GM18499 (cell line): ENCODE data around the gene SCFD1.
"Not testable (repeated sequence)": the region's sequence is repeated elsewhere in the genome, so short reads cannot be mapped to it uniquely, and the experiment has no call there.

ENCODE experiments used
- ATAC-seq: cut with Tn5 transposase; IDR thresholded peaks from one replicate; pipeline ENCODE4 v1.9.1; 2021; ENCODE audit warnings: moderate number of reproducible peaks; ENCODE audit not compliant: insufficient read depth, unreplicated experiment

SCFD1 gene

DNA sequence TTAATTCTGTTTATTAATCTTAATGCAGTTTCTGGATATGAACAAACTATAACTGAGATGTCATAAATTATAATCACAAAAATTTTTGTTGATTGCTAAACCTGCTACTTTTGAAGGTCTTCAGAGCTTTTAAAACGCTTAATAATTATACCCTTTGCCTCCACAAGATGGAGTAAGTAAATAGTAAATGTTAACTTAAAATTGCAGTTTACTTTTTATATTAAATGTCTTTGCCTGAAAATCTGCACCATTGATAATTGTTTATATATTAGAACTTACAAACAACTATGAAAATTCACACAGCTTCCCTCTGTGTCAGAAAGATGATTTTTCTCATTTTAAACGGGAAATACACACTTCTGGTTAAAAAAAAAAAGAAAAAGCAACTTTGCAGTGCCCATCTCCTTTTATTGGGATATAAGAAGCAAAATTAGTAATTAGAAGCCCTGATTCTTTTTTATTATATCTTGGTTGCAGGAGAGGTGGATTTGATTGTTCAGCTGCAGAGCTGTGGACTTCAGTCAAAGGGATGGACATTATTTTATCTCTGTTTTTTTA is 35.6 kb downstream of the SCFD1 start:
- no peak for ATAC-seq

DNA sequence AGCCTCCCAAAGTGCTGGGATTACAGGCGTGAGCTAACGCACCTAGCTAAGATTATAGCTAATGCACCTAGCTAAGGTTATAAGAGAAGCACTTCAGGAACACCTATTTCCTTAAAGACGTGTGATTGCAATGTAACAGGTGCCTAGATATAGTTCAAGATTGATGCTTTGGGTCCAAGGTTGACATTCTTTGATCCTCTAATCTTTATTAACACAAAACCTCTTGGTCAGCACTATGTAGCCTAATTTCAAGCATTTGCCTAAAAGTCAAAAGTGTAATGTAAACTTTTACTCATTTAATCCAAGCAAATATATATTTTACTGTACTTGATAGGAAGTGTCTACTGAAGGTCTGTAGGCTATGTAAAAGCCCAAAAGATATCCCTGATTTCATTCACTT is 36.5 kb downstream of the SCFD1 start:
- no peak for ATAC-seq

DNA sequence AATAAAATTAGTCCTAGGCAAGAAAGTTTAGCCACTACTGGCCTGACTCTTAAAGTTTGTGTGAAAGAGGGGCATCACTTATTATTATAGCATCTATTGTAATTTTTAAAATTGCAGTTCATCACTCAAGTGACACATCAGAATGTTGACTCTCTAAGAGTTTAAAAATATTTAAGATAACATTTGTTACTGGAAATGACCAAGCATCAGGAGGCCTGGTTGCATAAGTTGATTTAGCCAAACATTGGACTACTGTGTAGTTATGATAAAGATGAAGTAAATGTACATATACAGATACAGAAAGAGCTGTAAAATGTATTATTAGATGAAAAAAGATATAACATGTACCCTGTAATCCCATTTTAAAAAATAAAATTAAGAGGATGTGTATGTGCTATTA is 47.5 kb downstream of the SCFD1 start:
- ATAC-seq: no peak

DNA sequence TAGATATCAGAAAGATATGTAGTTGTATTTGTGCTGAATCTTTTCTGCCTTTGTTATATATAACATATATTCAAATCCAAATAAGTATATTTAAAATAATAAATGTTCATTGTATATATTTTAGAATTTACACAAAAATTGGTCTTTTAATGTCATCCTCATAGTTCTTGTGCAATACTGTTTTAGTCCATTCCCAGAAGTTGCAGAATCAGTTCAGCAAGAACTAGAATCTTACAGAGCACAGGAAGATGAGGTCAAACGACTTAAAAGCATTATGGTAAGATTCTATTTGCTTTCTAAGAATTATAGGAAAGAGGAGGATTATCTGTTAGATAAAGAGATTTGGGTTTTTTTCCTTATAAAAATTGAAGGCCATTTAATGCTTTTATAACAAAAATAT is 51.0 kb downstream of the SCFD1 start:
- no peak for ATAC-seq

DNA sequence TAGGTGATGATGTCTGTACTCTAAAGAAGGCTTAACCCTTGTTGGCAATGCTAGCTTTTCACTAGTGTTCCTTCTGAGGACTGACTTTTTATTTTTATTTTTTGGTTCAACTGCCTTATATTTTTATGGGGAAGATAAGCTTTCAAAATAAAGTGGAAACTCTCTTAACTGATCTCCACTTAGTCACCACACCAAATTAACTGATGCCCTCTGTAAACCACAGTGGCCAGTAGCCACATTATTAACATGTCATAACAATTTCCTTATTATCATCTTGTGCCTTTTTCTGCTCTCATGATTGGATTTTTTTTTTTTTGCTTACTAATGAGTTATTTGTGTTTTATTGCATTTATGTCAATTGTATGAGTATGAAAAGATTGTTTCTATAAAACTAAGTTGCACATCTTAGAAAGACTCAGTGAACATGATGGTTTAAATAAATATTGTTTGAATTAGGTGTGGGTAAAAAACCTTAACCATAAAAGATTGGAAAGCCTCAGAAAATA is 56.9 kb downstream of the SCFD1 start:
- ATAC-seq: no peak

DNA sequence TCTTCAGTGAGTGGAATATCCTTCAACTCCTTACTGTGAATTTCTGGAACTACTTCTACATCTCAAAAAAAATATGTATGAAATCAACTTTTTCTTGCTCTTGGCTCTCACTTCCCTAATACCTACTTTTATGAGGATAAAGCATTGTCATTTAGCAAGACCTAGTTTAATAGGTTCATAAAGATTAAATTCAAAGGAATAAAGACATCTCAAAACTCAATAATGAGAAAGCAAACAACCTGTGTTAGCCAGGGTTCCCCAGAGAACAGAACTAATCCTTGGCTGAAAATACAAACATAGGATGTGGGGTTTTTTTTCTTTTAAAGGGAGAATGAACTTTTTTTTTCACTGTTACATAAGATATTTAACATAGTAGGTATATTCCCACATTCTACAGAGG is 57.9 kb downstream of the SCFD1 start:
- ATAC-seq: no peak

DNA sequence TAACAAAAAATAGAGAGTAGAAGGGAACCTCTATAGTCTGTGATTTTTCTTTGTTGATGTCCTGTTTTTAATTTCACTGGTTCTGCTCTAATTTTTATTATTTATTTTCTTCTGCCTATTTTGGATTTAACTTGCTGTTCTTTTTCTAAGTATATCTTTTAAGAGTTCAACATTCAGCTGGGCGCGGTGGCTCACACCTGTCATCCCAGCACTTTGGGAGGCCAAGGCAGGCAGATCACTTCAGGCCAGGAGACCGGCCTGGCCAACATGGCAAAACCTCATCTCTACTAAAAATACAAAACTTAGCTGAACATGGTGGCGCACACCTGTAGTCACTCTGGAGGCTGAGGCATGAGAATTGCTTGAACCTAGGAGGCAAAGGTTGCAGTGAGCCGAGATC is 58.7 kb downstream of the SCFD1 start:
- ATAC-seq: not testable (repeated sequence)

DNA sequence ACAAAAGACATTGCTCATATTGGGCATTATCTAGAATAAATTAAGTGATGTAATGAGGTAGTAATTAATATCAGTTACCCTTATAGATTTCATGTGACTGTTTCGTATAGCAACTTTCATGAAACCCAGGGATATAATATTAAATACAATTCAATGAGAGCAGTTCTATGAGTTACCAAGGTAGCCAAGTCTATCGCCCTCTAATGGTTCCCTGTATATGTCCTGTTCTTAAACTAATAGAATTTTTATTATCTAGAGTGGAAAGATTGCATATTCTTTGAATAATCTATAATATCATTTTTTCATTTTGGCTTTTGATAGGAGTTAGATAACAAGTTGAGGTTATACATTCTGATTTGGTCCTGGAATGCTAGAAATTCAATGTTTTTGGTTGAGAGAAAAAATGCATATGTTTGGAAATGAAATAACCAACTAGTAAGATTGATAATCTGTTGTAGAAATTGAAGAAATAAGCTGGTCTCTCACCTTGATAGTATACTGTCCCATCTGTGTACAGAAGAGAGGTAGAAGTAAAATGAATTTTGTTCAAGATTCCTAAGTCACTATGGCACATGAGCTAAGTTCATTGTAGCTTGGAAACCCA is 59.7 kb downstream of the SCFD1 start:
- no peak for ATAC-seq

DNA sequence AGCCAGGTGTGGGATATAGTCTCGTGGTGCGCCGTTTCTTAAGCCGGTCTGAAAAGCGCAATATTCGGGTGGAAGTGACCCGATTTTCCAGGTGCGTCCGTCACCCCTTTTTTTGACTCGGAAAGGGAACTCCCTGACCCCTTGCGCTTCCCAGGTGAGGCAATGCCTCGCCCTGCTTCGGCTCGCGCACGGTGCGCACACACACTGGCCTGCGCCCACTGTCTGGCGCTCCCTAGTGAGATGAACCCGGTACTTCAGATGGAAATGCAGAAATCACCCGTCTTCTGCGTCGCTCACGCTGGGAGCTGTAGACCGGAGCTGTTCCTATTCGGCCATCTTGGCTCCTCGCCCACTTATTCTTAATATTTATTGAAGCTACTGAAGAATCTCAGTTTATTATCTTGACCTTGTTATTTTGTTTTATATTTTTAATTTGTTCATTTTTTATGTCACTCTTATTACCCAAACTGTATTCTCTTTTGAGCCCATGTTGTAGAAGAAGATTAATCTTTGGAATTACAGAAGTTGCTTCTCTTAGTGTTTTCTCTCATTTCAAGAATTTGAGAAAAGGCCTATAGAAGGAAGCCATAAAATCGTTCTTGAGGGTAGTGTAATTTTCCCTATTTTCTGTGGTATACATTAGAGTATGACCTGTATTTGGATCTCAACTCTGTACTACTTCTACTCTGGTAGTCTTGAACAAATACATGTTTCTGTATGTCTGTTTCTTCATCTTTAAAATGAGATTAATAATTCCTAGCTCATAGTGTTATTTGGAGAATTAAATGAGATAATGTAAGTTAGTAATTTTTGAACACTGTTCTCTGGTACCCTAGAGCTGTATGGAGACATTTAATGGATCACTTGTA is 68.6 kb downstream of the SCFD1 start:
- not testable (repeated sequence) for ATAC-seq

DNA sequence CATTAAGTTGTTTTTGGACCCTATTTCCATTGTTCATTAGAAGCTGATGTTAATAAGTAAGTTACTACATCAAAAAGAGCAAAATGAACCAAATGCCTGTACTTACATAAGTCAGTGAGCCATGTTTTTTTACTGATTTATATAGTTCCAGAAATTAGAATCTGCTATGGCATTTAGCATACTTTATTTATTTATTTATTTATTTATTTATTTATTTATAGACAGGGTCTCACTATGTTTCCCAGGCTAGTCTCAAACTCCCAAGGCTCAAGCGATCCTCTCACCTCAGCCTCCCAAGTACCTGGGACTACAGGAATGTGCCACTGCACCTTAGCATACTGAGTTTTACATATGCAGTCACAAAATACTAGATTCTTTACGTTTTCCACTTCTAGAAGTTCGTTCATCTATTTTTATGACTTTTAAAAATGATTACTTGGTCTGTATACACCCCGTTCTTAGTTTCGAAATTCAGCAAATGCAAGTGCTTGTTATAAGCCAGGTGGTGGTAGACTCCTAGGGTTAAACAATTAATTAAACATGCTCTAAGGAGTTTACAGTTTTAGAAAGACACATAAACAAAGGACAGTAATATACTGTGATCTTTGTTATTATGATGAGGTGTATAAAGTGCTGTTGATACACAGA is 69.8 kb downstream of the SCFD1 start:
- no peak for ATAC-seq

DNA sequence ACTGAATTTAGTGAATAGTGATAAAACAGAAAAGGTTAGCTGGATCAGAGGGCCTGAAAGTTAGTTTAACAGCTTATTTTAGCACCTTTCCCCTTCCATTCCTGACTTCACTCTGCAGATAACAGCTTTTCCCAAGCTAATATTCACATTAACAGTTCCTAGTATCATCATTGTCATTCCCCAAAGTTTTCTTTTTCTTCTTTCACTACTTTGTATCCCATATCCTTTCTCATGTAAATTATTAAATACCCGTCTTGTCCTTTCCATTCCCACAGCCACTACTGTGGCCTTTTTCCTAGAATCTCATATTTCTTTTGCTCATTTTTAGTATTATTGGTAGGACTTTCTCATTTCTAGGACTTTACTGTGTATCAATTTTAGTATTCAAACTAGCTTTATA is 70.5 kb downstream of the SCFD1 start:
- no peak for ATAC-seq

DNA sequence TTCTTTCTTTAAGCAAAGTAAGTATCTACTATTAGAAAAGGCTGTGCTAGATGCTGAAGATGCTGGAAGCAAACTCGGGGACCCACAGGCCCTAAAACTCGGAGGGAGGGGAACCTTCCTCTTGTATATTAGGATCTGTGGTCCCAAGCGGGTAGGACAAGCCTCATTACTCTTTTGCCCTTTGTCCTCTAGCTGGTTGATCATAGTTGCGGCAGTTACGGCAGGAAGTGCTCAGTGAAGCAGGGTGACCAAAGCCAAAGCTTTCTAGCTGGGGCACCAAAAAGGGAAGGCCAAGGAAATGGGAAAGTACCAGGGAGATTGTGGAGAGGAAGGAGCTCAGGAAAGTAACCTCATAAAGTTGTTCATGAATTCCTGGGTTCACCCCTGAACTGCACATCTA is 76.3 kb downstream of the SCFD1 start:
- no peak for ATAC-seq

DNA sequence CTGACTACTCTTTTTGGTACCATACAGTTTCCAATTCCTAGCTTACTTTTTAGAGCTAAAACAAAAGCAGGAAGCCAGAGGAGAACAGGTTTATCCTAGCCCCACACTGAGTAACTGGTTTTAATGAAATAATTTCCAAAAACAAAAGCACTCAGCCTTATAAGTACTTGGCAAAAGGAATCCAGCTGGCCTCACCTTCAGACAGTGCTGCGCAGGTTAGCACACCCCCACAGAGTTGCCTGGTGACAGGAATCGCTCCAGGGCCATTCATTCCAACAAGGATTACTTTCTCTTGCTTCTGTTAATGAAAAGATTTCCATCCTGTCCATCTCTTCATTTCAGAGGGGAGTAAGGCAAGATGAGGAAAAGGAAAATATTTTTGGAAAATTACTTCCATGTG is 84.6 kb downstream of the SCFD1 start:
- no peak for ATAC-seq

DNA sequence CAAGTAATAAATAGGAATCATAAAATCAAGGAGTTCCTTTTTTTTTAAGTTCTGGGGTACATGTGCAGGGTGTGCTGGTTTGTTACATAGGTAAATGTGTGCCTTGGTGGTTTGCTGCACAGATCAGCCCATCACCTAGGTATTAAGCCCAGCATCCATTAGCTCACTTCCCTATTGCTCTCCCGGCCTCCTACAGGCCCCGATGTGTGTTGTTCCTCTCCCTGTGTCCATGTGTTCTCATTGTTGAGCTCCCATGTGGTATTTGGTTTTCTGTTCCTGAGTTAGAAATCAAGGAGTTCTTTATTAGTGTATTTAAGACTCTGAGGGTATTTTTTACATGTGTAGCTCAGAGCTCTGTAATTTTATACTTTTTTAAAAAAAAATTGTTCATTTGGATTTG is 86.0 kb downstream of the SCFD1 start:
- ATAC-seq: no peak

DNA sequence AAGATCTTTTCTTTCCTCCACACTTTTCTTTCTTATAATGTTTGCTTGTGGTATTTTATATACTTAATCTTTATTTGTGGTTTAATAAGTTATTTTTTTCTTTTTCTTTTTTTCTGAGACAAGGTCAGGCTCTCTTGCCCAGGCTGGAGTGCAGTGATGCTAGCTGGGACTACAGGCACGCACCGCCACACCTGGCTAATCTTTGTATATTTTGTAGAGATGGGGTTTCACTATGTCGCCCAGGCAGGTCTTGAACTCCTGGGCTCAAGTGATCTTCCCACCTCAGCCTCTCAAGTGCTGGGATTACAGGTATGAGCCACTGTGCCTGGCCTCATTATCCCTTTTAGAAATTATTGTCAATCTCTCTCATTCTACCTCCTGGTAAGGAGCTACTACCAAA is 87.1 kb downstream of the SCFD1 start:
- no peak for ATAC-seq

DNA sequence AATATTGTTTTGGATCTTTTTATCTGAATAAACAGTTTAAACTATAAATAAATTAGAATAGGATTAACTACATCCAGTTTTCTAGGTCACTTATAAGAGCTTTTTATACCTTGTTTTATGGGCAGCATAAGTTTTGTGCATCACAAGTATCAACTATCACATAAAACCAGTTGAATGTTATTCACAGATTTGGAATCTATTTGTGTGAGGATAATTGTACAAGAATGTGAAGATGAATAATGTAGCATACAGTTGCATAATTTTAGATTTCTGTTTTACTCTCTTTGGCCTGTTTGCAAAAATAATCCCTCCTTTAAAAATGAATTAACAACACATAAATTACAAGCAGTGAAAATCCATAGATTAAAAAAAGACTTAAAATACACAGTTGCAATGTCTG is 88.8 kb downstream of the SCFD1 start:
- no peak for ATAC-seq

DNA sequence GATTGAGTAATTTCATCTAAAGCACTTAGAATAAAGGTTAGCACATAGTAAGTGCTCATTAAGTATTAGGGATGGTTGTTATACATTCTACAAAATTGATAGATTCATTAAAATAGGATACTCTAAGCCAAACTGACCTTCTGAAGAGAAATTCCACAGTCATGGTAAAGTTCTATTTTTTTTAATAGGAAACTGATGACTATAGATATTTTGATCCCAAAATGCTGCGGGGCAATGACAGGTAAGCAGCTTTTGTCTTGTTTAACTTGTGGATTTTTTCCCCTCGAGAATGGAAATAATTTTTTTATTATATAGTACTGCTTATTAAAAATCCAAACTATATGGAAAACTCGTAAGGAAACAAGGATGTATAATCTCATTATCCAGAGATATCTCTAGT is 97.0 kb downstream of the SCFD1 start:
- ATAC-seq: no peak

DNA sequence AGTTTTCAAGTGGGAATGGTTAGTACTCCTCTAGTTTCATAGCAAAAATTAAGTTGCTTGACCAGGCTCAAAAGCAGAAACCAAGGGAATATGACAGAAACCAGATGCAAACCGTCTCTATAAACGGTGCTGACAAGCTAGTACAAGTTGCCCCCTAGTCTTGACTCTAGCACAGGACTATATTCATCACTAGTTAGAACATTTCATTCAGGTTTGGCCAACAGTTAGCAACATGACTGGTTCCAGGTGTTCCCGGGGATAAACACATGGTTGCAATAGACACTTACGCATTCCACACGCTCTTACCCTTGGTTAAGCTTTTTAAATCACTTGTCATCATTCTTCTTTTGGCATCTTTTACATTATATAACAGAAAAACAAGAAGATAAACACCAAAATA is 103.6 kb downstream of the SCFD1 start:
- ATAC-seq: no peak

DNA sequence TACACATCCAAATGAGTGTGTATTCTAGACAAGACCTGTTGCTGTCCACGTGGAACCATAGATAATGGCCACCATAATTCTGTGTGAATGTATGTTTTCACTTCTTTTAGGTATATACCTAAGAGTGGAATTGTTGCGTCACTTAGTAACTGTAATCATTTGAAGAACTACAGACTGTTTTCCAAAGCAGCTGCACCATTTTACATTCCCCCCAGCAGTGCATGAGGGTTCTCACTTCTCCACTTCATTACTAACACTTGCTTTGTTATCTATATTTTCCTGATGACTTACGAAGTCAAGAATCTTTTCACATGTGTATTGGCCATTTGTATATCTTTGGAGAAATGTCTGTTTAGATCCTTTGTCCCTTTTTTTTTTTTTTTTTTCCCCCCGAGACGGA is 106.4 kb downstream of the SCFD1 start:
- no peak for ATAC-seq

DNA sequence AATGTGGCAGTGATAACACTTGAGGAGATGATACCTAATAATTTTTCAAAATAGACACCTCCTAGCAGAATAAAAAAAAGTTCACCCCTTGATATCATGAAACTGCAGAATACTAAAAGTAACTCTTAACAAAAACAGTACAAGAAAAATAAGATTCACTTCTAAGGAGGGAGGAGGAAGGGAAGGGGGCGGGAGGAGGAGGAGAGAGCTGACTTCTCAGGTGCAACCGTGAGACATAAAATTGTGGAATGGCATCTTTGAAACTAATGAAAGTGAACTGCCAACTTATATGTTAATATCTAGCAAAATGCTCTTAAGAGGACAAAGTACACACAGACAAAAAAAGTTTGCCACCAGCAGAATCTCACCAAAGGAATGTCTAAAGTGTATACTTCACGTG is 115.8 kb downstream of the SCFD1 start:
- ATAC-seq: no peak

DNA sequence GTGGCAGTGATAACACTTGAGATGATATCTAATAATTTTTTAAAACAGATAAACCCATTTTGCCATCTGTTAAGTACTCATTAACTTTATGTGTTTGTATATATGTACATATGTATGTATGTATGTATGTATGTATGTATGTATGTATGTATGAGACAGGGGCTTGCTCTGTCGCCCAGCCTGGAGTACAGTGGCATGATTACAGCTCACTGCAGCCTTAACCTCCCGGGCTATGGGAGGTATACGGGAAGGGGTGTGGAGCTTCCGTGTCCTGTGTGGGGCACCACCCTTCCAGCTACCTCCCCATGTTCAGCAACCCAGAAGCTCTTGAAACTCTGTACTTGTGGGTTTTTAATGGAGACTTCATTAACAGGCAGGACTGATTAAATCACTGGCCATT is 116.9 kb downstream of the SCFD1 start:
- no peak for ATAC-seq
